Raji (cell line): ENCODE data around the gene BOLA3.

Experiments
- POLR2A ChIP-seq: IDR thresholded peaks from 2 replicates; pipeline ENCODE4 v1.6.1; 2011; ENCODE audit warnings: low read depth, low read length, control low read depth; ENCODE audit not compliant: insufficient read depth

Gene BOLA3

DNA sequence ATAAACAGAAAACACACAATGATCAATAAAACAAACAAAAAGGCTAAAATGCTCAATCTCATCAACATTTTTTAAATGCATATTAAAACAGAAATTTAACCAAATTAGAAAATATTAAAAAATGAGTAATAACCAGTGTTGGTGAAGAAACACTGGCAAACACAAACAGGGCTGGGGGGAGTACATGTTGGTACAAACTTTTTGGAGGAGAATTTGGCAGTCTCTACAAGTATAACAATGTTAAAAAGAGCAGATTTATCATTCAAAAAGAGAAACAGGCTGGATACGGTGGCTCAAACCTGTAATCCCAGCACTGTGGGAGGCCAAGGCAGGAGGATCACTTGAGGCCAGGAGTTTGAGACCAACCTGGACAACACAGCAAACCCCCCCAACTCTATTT lies 17.0 kb upstream of the BOLA3 start:
- TF ChIP-seq POLR2A: no peak

DNA sequence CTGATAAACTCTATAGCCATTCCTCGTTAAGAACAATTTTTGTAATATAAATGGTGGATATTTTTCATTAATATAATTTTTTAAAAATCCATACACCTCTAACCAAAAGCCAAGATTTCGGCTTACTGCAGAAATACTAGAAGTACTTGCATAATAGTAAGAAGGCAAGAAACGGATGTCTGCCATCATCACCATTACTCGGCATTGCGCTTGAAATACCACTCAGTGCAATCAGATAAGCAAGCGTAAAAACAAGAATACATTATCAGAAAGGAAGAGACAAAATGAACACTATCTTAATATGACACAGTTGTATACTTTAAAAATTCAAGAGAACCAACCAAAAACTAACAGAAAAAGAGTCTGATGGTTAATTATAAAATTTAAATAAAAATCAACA lies 15.2 kb upstream of the BOLA3 start:
- no peak for TF ChIP-seq POLR2A

DNA sequence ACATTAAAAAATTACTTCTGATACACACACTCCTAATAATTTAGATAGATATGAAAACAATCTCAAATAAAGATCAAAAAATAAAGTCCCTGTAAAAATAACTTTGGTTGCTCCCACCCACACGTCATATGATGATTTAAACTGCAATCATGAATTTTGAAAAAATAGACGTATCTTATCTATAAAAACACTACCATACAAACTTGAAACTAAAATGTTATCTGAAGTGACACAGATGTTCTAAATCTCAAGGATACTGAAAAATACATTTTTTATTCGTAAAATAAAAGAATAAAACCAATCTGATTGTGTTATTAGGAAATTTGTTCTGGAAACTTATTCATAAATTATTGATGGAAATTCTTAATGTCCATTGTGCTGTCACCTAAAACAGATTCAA lies 8.1 kb upstream of the BOLA3 start:
- TF ChIP-seq POLR2A: no peak

DNA sequence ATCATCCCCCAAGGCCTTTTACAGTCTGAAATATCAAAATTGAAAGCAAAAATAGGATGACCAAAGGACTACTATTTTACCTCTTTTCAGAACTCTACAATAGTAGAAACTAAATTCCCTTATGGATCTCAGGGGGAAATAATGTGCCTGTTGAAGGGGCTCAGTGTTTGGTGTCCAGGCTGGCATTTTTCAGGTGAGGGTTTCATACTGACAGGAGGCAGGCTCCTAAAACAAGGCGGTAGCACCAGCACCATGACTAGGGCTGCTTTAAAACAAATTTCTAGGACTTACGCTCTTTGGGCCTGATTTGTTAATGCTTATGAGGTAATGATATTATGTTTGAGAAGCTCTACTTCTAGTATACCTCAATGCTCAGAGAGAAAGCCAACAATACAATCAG lies 5.2 kb upstream of the BOLA3 start:
- no peak for TF ChIP-seq POLR2A

DNA sequence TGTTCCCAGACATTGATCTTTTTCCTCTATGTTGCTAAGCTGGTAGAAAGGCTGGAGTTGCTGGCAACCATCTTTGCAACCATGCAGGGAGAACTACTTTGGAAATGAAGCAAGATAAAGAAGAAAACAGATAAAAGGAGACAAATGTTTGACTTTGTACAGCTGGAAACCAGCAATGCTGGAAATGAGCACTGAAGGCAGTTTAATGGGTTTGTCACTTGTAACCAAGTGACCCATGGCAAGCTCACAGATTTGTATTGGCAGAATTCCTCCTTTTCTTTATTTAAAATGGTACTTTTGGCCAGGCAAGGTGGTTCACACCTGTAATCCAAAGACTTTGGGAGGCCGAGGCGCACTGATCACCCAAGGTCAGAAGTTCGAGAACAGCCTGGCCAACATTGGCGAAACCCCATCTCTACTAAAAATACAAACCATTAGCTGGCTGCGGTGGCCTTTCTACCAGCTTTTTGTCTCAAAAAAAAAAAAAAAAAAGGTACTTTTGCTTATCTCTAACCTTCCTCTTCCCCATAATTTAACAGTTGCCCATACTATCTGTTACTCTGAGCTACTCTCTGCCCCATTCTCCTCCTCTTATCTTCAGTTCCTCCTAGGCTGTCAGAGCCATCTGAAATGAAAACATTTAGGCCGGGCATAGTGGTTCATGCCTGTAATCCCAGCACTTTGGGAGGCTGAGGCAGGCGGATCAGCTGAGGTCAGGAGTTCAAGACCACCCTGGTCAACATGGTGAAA lies 2.0 kb upstream of the BOLA3 start:
- TF ChIP-seq POLR2A: no peak

DNA sequence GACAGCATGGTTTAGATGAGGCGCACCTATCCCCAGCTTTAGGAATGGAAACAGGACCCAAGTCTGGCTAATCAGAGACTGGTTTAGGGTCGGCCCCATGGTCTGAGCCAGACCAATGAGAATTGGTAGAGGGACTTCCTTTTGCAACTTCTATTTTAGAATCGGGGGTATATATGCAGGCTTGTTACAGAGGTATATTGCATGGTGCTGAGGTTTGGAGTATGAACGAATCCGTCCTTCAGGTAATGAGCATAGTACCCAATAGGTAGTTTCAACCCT lies 1.5 kb upstream of the BOLA3 start:
- TF ChIP-seq POLR2A: no peak

DNA sequence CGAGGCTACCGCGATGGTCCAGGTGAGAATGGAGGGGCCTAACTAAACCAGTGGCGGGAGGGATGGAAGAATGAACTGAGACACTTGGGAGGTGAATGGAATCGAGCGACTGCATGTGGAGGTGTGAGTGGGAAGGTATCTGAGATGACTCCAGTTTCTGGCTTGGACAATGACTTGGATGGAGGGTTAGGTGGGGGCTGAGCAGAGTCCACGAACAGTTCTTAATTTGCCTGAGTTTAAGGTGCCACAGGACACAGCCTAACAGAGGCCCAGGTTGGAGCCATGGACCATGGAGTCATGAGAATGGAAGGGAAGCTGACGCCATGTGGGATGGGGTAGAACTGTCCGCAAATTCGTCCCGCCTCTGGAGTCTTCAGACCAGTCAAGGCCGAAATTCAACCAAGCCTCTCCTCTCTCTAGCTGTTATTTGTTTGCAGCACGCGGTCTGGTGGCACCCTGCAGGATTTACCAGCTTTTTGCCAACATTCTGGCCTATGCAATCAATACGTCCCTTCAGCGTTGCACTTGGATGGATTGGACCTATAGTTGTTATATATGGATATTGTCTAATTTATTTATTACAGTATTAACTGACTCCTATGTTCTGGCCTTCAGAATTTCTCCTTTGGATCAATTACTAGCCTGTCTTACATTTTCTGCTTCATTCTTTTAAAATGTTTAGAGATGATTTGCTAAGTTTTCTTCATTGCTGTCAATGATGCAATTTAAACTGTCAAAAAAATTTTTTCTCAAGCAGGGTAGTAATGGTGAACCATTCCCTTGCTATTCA lies 940 bp upstream of the BOLA3 start:
- TF ChIP-seq POLR2A: no peak

DNA sequence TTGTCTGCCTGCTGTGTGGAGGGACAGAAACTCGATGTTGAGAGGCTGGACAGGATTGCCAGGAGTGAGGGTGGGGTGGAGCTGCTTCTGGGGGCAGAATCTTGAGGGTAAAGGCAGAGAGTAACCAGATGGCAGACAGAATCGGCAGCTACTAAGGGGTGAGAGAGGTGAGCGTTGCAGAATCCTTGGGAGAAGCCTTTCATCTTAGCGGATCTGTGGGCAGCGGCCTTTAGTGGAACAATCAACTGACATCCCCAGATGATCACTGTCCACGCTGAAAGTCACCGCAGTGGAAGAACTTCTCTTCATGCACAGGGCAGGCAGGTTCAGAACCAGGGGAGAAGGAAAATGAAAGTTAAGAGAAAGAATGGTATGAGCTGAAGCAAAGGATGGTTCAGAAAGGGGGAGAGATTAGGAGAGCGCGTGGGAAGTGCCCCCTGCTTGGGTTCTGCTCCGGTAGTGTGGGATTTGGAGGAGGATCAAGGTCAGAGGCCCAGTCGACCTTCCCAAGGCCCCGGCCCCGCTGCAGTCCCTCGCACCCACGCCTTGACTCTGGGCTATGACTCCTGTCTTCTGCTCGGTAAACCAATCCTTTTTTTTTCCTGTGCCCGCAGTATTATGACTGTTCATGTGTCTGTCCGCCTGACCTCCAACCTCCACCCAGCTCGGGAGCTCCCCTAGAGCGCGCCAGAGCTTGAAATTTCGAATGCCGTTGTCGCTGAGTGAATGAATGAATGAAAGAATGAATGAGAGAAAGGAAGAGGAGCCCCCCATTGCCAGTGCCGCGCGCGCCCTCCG lies 584 bp downstream of the BOLA3 start:
- TF ChIP-seq POLR2A: no peak

DNA sequence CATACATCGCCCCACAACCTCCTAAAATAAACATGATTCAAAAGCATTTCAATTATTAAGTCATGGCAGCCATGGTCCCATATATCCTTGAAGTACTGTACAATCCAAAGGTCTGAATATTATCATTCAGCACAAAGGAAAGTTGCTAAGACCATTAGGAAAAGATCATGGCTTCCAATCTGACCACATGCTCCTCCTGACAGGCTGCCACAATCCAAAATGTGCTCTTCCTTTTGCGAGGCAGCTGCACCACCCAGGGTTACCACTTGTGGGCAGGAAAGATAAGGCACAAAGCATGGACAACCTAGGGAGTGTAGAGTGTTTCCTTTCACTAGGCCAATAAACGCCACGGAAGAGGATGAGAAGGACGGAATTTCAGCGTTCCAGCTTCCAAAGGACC lies 5.4 kb downstream of the BOLA3 start:
- TF ChIP-seq POLR2A: no peak

DNA sequence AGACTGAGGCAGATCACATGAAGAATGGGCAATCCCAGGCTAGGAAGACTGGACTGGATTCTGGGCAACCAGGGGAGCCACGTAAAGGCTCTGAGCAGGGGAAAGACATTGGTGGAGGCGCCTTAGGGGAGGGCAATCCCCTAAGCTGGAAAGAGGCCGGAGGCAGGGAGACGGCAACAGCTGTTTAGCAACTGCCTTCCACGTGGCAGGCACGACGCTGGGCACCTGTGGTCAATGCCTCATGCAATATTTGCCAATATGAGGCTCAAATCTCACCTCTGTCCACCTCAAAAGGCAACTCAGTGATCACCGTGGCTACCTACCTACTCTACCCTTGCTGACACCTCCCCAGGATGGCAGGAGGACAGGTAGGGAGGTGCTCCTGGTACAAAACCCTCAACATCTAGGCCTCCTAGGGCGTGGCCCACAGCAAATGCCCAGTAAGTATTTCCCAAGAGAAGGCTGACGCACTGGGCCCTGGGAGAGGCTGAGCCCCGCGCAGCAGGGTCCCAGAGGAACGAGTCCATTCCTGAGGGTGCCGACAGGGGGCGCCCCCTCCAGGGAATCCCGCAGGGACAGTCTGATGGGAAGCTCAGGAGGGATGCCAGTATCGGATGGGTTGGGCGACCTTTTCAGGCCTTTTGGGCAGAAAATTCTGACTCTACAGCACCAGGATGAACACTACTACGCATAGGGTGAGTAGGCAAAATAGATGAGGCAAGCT lies 8.9 kb downstream of the BOLA3 start:
- TF ChIP-seq POLR2A: no peak

DNA sequence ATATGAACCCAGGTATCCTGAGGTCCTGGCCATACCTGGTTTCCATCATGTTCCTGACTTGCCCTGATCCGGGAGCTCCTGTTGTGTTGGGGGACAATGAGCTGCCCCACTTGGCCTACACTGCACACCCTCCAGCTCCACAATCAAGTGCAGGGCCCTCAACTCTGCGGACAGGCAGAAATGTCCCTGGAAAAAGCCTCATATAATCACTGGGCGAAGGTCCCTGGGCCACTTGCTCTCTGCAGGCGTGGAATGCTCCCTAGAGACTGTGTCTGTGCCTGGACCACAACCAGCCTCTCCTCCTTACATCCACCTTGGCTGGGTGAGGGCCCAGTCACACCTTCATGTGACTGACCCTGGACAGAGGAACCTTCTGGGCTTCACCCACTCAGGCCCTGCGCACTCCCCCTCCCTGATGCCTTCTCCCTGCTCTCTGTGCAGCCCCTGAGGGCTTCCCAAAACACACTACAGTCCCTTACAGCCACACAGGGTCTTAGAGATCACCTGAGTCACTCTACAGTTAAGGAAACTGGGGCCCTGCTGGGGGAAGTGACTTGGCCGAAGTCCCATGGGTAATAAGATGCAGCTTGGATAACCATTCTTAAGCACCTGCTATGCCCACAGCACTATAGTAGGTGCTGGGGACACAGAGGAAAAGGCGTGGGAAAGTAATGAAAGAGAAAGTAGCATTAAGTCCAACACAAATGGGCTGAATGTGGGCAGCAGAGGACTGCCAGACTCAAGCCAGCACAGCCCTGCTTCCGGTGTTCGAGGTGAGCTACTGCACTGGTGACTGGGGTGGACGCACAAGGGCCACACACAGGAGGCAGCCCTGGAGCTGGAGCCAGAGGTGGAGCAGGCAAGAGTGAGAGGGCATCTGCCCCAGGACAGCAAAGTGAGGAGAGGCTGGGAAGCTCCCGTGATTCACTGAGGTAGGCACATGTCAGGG lies 9.8 kb downstream of the BOLA3 start:
- TF ChIP-seq POLR2A: no peak

DNA sequence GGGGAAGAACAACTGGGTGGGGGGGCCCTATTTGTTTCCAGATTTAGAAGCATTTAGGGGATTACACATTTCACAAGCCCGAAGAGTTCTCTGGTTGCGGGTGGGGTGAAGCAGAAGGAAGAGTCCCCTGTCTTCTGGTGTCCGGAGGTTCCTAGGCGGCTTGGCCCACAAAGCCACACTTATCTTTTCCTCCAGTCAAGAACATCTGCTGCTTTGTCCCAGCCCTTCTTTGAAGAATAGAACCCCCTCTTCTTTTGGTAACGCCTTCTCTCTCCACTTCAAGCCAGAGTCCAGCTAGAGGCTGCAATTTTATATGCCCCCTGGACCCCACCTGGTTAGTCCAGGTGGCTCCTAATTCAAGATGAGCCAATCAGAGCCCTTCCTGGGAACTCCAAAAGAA lies 15.8 kb downstream of the BOLA3 start:
- TF ChIP-seq POLR2A: no peak

DNA sequence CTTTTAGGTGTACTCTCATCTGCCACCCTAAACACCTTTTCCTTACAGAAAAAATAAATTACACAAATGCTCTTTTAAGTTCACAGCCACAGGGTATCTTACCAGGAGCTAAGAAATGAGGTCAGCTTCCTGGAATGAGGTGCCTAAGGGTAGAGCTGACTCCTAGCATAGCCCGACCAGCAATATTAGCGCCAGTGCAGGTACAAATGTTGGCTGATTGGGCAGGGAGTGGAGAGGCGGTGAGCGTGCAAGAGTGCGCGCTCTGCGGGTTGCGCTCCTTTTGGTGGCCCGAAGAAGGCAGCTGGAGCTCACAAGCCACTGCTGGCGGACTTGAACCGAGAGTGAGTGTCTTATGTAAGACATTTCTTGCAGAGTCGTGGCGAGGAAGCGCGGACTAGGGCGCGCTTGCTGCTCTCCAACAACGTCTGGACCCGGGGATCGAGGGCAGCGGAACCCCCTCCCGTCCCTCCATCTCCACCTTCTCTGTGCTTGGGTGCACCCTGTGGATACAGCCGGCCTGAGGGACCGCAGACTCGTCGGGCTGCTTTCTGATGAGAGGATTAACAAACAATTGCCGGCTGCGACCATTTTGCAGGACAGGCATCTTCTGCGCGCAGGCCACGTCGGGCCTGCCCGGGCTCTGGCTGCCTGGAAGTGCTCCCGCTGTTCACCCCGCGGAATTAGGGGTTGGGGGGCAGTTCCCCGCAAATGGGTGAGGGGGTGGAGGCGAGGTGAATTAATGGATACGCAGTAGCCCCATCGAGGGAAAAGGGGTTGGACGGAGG lies 17.3 kb downstream of the BOLA3 start:
- no peak for TF ChIP-seq POLR2A

DNA sequence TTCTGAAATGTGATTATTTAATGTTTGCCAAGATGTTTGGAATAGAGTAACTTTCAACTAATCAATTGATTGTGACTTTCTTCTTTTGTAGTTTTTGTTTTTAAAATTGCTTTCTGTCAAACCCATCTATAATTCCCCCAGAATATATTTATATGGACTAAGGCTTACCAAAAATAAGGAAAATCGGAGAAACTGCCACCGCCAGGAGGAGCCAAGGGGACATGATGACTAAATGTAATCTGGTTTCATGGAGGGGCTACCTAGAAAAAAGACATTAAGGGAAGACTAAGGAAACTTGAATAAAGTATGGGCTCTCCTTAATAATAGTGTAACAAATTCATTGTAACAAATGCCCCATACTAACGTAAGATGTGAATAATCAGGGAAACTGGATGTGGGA lies 19.5 kb downstream of the BOLA3 start:
- no peak for TF ChIP-seq POLR2A
